ENCODE results near the gene RORC.

RORC gene

GRCh38 chr1:151815716-151816327, 15.8 kb downstream of the RORC start:
- TF ChIP-seq CTCF (conservative IDR thresholded peaks at IDR 0.05) = no peak
- no peak overlapping the region for H3K27ac ChIP-seq

GRCh38 chr1:151814971-151815545, 16.5 kb downstream of the RORC start:
- no peak overlapping the region for H3K27ac ChIP-seq
- TF ChIP-seq CTCF (conservative IDR thresholded peaks at IDR 0.05) = no peak

GRCh38 chr1:151814426-151814825, 17.2 kb downstream of the RORC start:
- TF ChIP-seq CTCF (conservative IDR thresholded peaks at IDR 0.05) = no peak
- no peak overlapping the region for H3K27ac ChIP-seq

- no peak overlapping the region for H3K27ac ChIP-seq
- no peak for TF ChIP-seq CTCF (conservative IDR thresholded peaks at IDR 0.05)
These were observed 18.2 kb downstream of the RORC start for GRCh38 chr1:151813271-151813977.

GRCh38 chr1:151811181-151811580, 20.4 kb downstream of the RORC start:
- no peak overlapping the region for H3K27ac ChIP-seq
- TF ChIP-seq CTCF (conservative IDR thresholded peaks at IDR 0.05) = no peak

- TF ChIP-seq CTCF (conservative IDR thresholded peaks at IDR 0.05) = no peak
These were observed 21.5 kb downstream of the RORC start for GRCh38 chr1:151809985-151810556.

GRCh38 chr1:151809290-151809984, 22.2 kb downstream of the RORC start:
- H3K27ac ChIP-seq = no peak overlapping the region
- no peak for TF ChIP-seq CTCF (conservative IDR thresholded peaks at IDR 0.05)

More at GRCh38 chr1:151809985-151810556, 21.5 kb downstream of the RORC start:
- no peak overlapping the region for H3K27ac ChIP-seq

Measured in VCaP (cell line).